HG02943 (cell line): ENCODE measurements around the gene PNCK.
"Not testable (repeated sequence)": the region's sequence is repeated elsewhere in the genome, so short reads cannot be mapped to it uniquely, and the experiment has no call there.

ENCODE experiments used
- ATAC-seq: cut with Tn5 transposase; IDR thresholded peaks from one replicate; pipeline ENCODE4 v1.9.1; 2021; ENCODE audit warnings: mild to moderate bottlenecking, low read depth, moderate library complexity; ENCODE audit not compliant: unreplicated experiment

The PNCK gene

DNA sequence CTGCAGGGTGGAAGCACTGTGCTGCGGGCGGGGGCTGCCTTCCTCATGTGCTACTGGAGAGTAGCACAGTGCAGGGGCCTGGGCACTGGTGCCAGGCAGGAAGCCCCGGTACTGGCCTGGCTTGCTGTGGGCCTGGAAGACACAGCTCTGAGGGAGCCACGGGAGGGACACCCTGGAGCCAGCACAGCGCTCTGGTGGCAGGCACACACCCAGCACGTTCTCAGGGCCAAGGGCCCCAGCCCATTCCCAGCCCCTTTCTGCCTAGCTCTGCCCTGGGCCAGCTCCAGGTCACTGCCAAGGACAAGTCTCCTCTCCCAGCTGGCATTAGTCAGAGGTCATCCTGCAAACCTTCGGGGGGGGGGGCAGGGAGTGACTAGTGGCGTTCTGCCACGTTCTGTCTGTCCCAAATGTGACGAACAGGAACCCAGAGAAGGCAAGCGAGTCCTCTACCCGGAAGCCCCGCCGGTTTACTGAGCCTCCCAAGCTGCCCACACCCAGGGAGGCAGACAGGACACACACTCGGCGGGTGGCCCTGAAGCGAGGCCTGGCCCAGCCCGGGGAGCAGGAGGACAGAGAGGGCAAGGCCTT, 26.3 kb upstream of the PNCK start:
- not testable (repeated sequence) for ATAC-seq

DNA sequence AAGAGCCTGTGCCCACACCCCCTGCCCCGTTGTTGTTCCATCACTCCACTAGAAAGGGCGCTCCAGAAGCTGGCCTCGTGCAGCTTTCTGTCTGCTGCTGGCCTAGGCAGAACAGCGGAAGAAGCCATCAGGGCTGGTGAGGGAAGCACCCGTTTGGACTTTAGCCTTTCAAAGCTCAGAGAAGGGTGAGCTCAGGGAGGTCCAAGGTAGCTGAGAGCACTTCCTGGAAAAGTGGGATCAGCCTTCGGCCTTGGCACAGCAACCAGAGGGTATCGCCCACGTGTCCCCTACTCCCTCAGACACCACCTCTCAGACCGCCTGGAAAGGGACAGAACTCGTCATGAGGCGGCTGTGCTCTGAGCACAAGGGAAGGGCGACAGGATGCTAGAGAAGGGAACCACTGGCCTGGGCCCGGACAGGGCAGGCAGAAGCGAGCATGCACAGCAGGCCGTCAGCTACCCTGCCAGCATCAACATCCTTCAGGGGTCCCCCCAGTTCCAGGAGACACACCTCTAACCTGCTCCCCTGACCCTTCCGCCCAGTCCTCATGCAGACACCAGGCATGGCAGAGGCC, 25.7 kb upstream of the PNCK start:
- ATAC-seq = not testable (repeated sequence)

GRCh38 chrX:153697924-153698865, 24.6 kb upstream of the PNCK start:
- no peak for ATAC-seq

DNA sequence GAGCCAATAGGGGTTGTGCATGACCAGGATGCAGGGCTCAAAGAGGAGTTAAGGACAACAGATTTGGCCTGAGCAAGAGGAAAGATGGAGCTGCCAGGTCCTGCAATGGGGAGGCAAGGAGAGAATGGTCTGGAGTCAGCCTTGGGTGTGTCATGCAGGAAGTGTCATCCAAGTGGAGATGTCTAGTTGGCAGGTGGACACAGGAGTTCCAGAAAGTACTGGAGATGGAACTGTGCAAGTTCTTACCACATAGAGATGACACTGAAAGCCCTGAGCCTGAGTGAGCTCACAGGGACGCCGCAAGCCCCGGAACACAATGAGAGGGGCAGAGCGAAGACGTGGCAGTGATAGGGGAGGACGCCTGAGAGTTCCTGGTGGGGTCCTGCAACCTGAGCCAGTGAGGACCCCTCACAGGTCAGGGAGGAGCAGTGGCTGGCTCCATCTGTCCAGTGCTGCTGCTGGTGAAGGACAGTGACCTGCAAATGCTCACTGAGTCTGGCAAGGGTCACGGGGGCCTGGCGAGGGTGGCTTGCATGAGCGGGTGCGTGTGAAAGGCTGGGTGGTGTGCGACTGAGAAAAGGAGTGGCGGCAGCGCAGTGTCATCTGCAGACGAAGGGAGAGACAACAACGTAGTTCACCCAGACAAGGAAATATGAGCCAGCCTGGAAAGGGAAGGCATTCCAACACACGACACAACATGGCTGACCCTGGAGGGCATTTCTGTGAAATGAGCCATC, 23.5 kb upstream of the PNCK start:
- ATAC-seq = not testable (repeated sequence)

- not testable (repeated sequence) for ATAC-seq
Observed at GRCh38 chrX:153696538-153696937, 22.9 kb upstream of the PNCK start.

GRCh38 chrX:153696100-153696499, 22.5 kb upstream of the PNCK start:
- ATAC-seq = no peak

- no peak for ATAC-seq
Observed at GRCh38 chrX:153694687-153695270, 21.2 kb upstream of the PNCK start.

DNA sequence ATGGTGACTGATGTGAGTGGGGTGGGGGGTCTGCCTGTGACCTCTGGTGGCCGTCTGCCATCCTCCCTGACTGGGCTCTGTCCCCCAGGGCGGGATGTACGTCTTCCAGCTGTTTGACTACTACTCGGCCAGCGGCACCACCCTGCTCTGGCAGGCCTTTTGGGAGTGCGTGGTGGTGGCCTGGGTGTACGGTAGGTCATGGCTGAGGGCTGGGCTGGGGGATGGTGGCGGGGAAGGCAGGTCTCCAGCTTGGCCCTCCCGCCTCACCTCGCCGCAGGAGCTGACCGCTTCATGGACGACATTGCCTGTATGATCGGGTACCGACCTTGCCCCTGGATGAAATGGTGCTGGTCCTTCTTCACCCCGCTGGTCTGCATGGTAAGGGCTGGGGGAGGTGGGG, 20.6 kb upstream of the PNCK start:
- ATAC-seq = not testable (repeated sequence)

GRCh38 chrX:153693216-153694086, 19.8 kb upstream of the PNCK start:
- ATAC-seq = no peak

DNA sequence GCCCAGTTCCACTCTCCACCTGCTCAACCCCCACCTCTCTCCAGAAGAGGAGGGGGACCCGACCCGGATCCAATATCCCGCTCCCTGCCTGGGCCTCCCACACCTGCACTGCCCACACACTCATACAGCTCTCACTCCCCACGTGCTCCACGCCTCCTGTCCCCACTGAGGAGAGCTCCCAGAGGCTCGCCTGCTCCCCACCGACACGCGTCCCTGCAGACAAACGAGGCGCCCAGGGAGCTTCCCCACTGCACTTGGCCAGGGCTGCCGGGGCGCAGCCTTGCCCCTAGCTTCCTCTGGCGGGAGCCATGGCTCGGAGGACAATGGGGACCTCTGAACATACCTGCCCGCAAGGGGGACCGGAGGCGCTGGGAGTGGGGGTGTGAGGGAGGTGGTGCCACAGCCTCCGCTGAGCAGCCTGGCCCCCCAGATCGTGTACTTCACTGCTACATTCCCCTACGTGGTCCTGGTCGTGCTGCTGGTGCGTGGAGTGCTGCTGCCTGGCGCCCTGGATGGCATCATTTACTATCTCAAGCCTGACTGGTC, 19.1 kb upstream of the PNCK start:
- ATAC-seq = no peak

GRCh38 chrX:153692003-153692402, 18.4 kb upstream of the PNCK start:
- no peak for ATAC-seq

DNA sequence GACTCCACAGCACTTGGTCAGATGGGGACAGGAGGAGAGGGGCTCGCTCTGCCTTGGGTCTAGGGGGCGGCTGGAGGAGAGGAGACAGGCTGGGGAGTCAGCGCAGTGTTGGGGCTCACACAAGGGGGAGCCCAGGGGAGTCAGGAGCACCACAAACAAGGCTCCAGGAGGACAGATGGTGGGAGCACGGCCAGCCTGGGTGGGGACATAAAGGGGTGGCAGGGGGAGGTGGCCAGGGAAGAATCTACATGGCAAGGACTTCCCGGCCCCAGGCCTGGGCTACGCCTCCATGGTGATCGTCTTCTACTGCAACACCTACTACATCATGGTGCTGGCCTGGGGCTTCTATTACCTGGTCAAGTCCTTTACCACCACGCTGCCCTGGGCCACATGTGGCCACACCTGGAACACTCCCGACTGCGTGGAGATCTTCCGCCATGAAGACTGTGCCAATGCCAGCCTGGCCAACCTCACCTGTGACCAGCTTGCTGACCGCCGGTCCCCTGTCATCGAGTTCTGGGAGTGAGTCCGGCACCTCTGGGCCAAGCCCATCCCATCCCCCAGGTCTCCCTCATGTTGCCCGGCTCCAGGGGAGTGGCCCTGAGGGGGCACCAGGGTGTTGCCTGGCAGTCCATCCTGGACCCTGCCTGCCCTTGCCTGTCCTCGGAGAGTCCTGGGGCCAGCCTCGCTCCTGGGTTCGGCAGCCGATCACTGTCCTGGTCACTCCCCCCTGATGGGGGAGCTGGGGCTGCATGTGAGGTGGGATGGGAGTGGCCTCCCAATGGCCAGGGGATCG, 17.6 kb upstream of the PNCK start:
- not testable (repeated sequence) for ATAC-seq

DNA sequence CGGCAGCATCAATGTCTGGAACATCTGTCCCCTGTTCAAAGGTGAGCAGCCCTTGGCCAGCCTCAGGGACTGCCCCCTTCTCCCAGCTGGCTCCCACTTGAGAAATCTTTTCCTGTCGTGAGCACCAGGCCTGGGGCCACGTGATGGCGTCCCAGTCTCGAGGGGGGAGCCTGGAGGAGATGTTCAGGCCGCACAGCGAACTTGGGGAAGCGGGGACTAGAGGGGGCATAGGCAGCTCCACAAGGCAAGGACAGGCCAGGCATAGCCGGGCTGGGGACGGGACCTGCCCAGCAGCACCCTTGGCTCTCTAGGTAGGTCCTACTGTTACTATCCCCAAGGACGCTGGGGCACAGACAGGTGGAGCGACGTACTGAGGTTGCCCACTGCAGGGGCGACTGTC, 16.9 kb upstream of the PNCK start:
- ATAC-seq = no peak

GRCh38 chrX:153689654-153690465, 16.2 kb upstream of the PNCK start:
- no peak for ATAC-seq

GRCh38 chrX:153688911-153689590, 15.4 kb upstream of the PNCK start:
- ATAC-seq = no peak

GRCh38 chrX:153688506-153688905, 14.9 kb upstream of the PNCK start:
- no peak for ATAC-seq

DNA sequence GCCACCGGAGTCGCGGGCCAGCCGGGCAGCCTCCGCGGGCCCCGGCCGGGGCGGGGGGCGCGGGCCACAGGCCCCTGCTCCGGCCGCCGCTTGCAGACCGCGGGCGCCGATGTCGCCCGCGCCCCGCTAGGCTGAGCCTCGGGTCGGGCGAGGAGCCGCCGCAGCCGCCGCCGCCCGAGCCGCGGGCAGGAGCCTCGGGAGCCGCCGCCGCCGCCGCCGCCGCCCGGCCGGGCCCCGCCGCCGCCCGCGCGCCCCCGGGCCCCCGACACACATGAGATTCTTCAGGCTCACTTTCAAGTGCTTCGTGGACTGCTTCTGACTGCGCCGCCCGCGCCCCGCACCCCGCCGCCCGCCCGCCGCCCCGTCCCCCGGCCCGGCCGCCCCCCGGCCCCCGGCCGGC, 14.5 kb upstream of the PNCK start:
- ATAC-seq = no peak
